ENCODE results near the gene FNDC8.
"Not testable (repeated sequence)": the region's sequence is repeated elsewhere in the genome, so short reads cannot be mapped to it uniquely, and the experiment has no call there.

The FNDC8 gene

DNA sequence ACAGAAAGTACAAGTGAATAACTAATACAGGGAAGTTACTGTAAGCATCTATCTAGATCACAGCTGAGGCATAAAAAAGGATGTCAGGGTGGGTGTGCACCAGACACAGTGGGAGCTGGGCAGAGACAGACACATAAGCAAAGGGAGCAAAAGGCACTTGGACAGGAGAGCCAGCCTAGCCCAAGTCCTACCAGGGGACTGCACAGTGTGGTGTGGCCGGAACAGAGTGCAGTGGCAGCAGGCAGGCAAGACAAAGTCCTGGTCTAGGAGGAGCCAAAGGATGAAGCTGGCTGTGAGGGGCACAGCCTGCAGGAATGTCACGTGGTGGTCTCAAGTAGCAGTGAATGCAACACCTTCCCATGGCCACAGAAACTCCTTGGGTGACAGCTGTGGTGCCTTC lies 23.6 kb upstream of the FNDC8 start:
- no peak for DNase-seq

- DNase-seq: no peak
Measured at GRCh38 chr17:35099908-35100307, 21.5 kb upstream of the FNDC8 start.

DNA sequence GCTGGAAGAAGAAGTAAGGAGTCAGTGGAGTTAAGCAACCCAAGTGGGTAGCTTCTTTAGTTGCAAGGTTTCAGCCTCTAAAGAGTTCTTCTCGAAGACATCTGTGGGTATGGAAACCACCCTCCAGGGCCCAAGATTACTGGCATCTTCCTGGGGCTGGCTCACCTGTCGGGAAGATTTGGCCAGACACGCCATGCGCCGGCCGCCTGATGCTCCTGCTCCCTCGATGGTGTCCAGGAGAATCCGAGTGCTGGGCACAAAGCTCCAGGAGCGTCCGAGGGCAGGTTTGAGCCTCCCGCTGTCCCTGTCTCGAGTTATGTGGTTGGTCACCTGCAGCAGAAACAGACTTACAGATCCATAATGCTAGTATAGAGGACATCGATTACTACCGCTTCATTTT lies 20.4 kb upstream of the FNDC8 start:
- no peak for DNase-seq

GRCh38 chr17:35101725-35102124 lies 19.7 kb upstream of the FNDC8 start:
- no peak for DNase-seq

GRCh38 chr17:35103271-35103670 lies 18.1 kb upstream of the FNDC8 start:
- DNase-seq: no peak

GRCh38 chr17:35104844-35105450 lies 16.5 kb upstream of the FNDC8 start:
- no peak for DNase-seq

GRCh38 chr17:35110791-35111190 lies 10.6 kb upstream of the FNDC8 start:
- DNase-seq: not testable (repeated sequence)

GRCh38 chr17:35116845-35117244 lies 4.6 kb upstream of the FNDC8 start:
- no peak for DNase-seq

DNA sequence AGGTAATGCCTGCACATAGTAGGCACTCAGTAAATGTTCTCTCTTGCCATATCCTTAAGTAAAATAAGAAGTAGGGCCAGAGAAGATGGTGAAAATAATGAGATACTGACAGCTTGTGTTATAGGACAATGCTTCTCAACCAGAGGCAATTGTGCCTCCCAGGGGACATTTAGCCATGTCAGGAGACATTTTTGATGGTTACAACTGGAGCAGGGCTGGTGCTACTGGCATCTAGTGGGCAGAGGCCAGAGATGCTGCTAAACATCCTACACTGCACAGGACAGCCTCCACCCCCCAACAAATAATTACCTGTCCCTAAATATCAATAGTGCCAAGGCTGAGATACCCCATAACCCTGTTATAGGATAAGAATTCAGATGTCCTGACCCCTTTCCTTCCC lies 3.4 kb upstream of the FNDC8 start:
- DNase-seq: no peak

DNA sequence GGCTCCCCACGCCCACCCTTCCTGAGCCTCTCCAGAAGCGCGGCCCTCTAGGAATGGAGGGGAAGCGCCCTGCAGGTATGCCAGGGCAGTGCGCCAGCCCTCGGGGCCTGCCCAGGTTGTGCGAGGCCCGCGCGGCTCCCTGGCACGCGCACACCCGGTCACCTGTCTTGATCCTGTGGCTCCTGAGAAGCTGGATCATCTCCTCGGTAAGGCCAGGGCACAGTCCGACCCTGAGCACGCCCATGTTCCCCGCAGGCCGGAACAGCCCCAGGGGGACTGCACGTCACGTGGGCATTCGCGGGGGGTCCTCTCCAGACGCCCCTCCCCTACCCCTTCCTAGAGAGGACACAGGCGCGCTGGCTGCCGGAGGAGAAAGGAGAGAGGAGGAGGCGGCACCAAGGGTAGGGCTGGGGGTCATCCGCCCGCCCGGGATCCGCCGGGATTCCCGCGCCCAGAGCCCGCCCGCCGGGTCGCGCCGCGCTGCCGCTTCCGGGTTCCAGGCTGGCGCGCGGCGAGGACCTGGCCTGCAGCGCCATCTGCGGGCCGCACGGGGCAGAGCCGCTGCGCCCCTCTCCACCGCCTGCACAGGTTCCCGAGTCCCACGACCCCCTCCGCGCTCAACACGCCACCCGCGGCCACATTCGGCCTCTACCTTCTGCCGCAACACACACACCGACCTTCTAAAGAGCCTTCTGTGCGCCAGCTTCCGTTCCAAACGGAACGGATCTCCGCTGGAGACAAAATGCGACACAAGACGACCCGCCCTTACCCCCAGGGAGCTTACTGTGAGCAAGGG lies 1.8 kb upstream of the FNDC8 start, which contains the start of gene RAD51D:
TSS of gene RAD51D (minus strand) at position 491 of the 796 bp plus-strand sequence. CDS start at position 244, 247 bp downstream.
- DNase-seq: peak; percentile 49

- no peak for DNase-seq
Measured at GRCh38 chr17:35127751-35128514, 6.5 kb downstream of the FNDC8 start.

DNA sequence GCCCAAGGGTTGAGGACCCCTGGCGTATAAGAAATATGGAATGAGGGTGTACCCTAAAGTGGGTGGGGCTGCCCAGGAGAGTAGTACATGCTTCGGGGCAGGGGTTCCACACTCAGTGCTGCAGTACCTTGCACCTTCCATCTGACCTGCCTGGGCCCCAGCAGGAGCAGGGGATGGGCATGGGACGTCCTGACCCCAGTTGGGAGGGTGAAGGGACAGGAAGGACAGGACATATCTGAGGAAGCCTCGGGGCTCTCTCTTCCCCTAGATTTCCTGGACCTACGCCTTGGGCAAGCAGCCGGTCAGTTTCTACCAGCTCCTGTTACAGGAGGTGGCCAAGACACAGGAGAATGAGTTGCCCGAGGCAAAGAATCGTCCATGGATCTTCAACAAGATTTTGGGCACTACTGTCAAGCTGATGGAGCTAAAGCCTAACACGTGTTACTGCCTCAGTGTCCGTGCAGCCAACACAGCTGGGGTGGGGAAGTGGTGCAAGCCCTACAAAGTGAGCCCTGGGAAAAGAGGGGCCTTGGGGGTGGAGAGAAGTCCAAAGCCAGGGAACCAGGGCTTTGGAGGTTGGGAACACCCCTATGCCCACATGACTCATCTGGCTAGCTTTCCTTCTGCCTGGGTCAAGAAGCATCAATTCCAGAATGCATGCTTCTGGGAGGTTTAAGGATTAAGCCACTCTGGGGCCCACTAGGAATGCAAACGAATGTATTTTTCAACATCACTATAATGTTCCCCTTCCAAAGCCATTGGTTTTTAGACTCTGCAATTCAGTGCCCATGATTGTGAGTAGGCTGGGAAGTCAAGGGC lies 7.9 kb downstream of the FNDC8 start:
- no peak for DNase-seq

GRCh38 chr17:35129973-35130351 lies 8.5 kb downstream of the FNDC8 start:
- no peak for DNase-seq

GRCh38 chr17:35130392-35130791 lies 9.0 kb downstream of the FNDC8 start:
- no peak for DNase-seq

GRCh38 chr17:35132099-35132498 lies 10.7 kb downstream of the FNDC8 start:
- no peak for DNase-seq

DNA sequence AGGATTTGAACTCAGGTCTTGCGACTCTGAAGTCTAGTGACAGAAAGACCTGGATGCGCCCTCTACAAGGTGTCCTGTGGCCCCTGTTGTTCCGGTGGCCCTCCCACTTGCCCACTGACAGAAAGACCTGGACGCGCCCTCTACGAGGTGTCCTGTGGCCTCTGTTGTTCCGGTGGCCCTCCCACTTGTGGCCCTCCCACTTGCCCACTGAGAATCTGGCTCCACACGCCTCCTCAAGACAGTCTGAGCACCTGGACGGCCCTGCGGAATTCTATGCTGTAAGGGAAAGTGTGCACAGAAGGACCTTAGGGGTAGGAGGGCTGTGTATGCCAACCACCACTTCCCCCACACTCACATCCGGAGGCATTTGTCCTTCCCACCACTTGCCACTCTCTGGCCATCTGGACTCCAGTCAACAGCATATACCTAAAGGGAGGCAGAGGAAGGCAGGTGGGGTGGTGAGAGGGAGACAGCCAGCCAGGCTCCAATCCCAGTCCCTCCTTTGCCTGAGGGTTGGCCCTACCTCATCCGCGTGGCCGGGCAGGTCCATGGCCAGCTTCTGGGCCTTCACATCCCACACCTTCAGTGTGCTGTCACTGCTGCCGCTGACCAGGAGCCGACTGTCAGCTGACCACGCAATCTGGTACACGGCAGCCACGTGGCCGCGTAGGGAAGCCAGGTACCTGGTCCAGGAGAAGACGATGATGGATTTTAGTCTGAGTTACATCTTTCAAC lies 11.6 kb downstream of the FNDC8 start:
- DNase-seq: no peak

GRCh38 chr17:35135322-35135721 lies 13.9 kb downstream of the FNDC8 start:
- DNase-seq: no peak

DNA sequence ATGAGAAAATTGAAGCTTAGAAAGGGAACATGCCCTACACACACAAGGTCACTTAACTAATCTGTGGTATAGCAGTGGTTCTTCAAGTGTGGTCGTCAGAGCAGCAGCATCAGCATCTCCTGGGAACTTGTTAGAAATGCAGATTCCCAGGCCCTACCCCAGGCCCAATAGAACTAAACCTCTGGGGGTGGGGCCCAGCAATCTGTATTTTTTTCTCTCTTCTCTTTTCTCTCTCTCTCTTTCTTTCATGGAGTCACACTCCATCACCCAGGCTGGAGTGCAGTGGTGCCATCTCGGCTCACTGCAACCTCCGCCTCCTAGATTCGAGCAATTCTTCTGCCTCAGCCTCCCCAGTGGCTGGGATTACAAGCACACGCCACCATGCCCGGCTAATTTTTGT lies 16.8 kb downstream of the FNDC8 start:
- no peak for DNase-seq

GRCh38 chr17:35141681-35142466 lies 20.5 kb downstream of the FNDC8 start, which contains the start of gene NLE1:
Gene NLE1 (minus strand): TSS chr17:35142303. CDS start chr17:35142275, 28 bp downstream.
- peak; percentile 27 for DNase-seq

DNA sequence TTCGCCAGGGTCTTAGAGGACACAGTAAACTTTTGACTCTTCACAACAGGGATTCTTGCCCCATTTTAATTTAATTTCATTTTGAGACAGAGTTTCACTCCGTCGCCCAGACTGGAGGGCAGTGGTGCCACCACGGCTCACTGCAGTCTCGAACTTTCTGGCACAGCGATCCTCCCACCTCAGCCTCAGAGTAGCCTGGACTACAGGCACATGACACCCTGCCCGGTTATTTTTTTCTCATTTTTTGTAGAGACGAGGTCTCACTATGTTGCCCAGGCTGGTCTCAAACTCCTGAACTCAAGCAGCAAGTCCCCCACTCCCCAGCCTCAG lies 21.0 kb downstream of the FNDC8 start:
- no peak for DNase-seq

GRCh38 chr17:35144840-35145239 lies 23.4 kb downstream of the FNDC8 start:
- DNase-seq: no peak
